Activated CD8-positive, alpha-beta memory T cell treated with anti-CD3 and anti-CD28 coated beads, Interleukin-2, amount 10 ng/mL, durations not matched to agents 7 days and 5 days (primary cell): ENCODE data around the gene NCAM2. TPM values are rescaled to one million over a fixed set of nuclear protein-coding genes. Genes with fewer than 3 reads are reported as not detected.
A peak's percentile ranks its signal among the peaks of the same experiment; 100 is the strongest.

Experiments used
- ATAC-seq: fragments of 150-1000 bp; cut with Tn5 transposase; one replicate; pipeline ENCODE4 v1.10.0; 2021; ENCODE audit warnings: moderate library complexity
- CTCF ChIA-PET: fragments of 350-600 bp; sonication (Branson Sonifier 250); formaldehyde crosslinking; loops from one replicate; lab custom pipeline; 2021; ENCODE audit warnings: antibody characterized with exemption; lab: Charles Lee
- DNase-seq: peaks from one replicate; pipeline ENCODE4 v3.0.0-alpha.2; 2020
- H3K27ac Mint-ChIP-seq: one replicate; pipeline ENCODE4 v1.8.0; 2021; ENCODE audit warnings: mild to moderate bottlenecking, mixed read lengths
- H3K27me3 Mint-ChIP-seq: one replicate; pipeline ENCODE4 v1.8.0; 2021; ENCODE audit warnings: mixed read lengths
- H3K36me3 Mint-ChIP-seq: one replicate; pipeline ENCODE4 v1.8.0; 2021; ENCODE audit warnings: mild to moderate bottlenecking, mixed read lengths
- H3K4me1 Mint-ChIP-seq: one replicate; pipeline ENCODE4 v1.8.0; 2021; ENCODE audit warnings: mixed read lengths
- H3K4me3 Mint-ChIP-seq: one replicate; pipeline ENCODE4 v1.8.0; 2021; ENCODE audit warnings: mild to moderate bottlenecking, moderate library complexity, mixed read lengths
- H3K9me3 Mint-ChIP-seq: one replicate; pipeline ENCODE4 v1.8.0; 2022; ENCODE audit warnings: low read depth, mixed read lengths
- total RNA-seq, 2 experiments: library from RNA; stranded (reverse); gene quantifications; one replicate each; pipeline ENCODE4 v1.2.3, GENCODE V29; 2021

NCAM2 gene
- total RNA-seq, 2 experiments from 2014 or later, result not detected

DNA sequence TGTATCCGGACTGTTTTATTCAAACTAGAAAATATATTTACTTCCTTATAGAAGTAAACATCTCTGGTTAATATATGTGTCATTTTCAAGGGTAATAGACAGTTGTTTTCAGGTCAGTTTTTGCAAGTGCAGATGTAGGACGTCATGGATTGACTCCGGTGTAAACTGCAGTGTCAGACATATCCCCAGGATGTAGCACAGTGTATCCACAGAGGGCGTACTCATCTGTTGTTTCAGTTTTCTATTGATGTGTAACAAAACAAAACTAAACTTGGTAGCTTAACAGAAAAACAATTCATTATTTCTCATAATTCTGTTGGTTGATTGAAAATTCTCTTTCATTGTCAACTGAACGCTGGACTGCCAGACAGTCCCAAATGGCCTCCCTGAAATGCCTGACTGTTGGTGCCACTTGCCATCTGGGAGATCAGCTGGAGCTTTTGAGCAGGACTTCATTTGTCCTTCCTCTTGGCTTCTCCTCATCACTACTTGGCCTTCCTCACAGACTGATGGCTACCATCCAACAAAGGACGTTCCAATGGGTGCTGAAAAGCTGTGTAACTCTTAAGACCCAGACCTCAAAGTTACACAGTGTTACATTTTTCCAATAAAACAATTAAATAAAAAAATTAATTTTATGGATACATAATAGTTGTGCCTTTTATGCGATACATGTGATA lies 181.6 kb downstream of the NCAM2 start:
- peaks cover 10% of the 10 kb centered on the region for H3K4me1 Mint-ChIP-seq
- CTCF ChIA-PET, result no interaction called here
- no peak for ATAC-seq
- no peaks in the 10 kb centered on the region for H3K27me3 Mint-ChIP-seq
- H3K27ac Mint-ChIP-seq, result no peak overlapping the region
- H3K9me3 Mint-ChIP-seq, result no peaks in the 10 kb centered on the region
- H3K36me3 Mint-ChIP-seq, result no peaks in the 10 kb centered on the region
- DNase-seq, result no peak
- no peak overlapping the region for H3K4me3 Mint-ChIP-seq

DNA sequence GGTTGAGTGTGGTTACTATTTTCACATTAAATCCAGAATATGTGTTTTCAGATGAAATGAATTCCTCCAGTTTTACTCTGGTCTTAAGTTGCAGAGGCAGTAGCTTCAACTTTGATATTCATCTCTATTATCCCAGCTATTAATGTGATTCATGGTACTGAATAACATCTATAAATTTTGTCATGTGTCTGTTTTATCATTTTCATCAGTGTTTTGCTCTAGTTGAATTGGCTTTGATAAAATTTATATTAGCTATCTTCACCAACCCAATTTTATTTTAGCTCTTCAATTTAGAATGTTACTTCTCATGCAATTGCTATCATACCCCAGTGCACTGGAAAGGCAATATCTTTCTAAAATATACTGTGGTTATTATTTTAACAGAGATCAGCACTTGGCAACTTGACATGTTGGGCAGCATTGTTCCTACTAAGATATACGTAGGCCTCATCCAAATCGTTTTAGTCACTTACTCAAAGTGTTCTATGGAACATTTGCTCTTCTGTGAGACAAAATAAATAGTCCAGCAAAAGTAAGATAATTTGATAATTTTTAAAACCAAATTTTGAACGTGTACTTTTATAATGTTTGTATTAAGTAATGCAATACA lies 184.3 kb downstream of the NCAM2 start:
- Mint-ChIP-seq H3K36me3 (no peaks in the 10 kb centered on the region), H3K4me1 (peaks cover 2% of the 10 kb centered on the region), H3K4me3 (no peak overlapping the region), H3K9me3 (no peaks in the 10 kb centered on the region), H3K27me3 (no peaks in the 10 kb centered on the region), H3K27ac (no peak overlapping the region)
- DNase-seq, result no peak
- no peak for ATAC-seq
- CTCF ChIA-PET, result no interaction called here

GRCh38 chr21:21183092-21183491 lies 184.9 kb downstream of the NCAM2 start:
- H3K9me3 Mint-ChIP-seq, result no peaks in the 10 kb centered on the region
- H3K27me3 Mint-ChIP-seq, result no peaks in the 10 kb centered on the region
- ATAC-seq (no peak), DNase-seq (no peak)
- peaks cover 2% of the 10 kb centered on the region for H3K4me1 Mint-ChIP-seq
- H3K27ac Mint-ChIP-seq, result no peak overlapping the region
- H3K4me3 Mint-ChIP-seq, result no peak overlapping the region
- CTCF ChIA-PET, result no interaction called here
- no peaks in the 10 kb centered on the region for H3K36me3 Mint-ChIP-seq

DNA sequence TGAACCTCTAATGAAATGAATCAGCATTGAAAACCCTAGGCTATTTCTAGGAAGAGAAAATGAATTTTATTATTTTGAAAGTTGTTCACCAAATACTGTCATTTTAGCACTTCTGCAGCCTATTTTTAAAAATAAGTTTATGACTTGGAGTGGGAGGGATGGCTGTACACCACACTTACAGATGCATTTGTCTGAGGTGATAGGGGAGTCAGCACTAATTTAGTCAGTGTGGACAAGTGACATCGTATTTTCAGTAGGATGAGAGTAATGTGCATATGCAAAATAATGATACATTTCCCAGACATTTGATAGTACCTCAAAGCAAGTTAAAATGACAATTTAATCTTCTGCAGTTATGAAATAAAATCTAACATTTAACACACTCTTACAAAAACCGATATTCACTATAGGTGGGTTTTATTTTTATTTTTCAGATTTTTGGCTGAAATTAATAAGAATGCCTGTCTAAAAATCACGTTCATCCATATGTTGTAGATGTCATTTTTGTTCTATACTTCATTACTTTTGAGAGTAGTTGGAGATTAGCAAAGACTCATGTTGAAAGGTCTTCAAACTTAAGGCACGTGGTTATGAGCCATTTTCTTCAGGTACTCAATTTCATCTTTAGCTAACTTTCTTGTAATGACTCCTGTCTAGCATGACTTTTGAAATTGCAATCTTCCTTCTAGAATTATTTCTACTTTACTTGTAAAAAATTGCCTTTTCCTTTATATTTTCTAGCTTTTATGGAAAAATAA lies 186.7 kb downstream of the NCAM2 start:
- H3K27me3 Mint-ChIP-seq, result no peaks in the 10 kb centered on the region
- H3K27ac Mint-ChIP-seq, result no peak overlapping the region
- H3K9me3 Mint-ChIP-seq, result no peaks in the 10 kb centered on the region
- H3K36me3 Mint-ChIP-seq, result no peaks in the 10 kb centered on the region
- no peak for DNase-seq
- ATAC-seq, result no peak
- no peak overlapping the region for H3K4me3 Mint-ChIP-seq
- CTCF ChIA-PET, result no interaction called here
- H3K4me1 Mint-ChIP-seq, result peaks cover 2% of the 10 kb centered on the region

DNA sequence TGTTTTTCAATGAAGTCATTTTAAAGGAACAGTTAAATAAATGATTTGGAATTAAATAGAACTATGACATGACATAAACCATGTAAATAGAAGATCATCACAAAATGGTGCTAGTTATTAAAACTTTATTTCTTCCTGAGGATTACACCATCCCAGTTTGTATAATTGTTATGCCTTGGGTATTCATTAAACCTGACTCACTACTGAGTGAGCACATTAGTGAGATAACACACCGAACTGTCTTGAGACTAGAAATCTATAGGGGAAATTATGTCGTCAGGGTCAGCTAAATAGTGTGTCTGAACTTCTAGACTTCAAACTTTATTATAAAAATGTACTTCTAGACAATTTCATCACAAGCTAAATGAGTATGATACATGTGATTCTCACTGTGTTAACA lies 189.4 kb downstream of the NCAM2 start:
- no peaks in the 10 kb centered on the region for H3K36me3 Mint-ChIP-seq
- DNase-seq, result no peak
- H3K9me3 Mint-ChIP-seq, result peaks cover 7% of the 10 kb centered on the region
- H3K4me1 Mint-ChIP-seq, result peaks cover 4% of the 10 kb centered on the region
- H3K27me3 Mint-ChIP-seq, result no peaks in the 10 kb centered on the region
- CTCF ChIA-PET, result no interaction called here
- no peak overlapping the region for H3K27ac Mint-ChIP-seq
- no peak for ATAC-seq
- no peak overlapping the region for H3K4me3 Mint-ChIP-seq

GRCh38 chr21:21188513-21189195 lies 190.4 kb downstream of the NCAM2 start:
- Mint-ChIP-seq H3K36me3 (no peaks in the 10 kb centered on the region), H3K9me3 (peaks cover 7% of the 10 kb centered on the region), H3K27ac (no peak overlapping the region), H3K4me3 (no peak overlapping the region), H3K27me3 (no peaks in the 10 kb centered on the region), H3K4me1 (peaks cover 6% of the 10 kb centered on the region)
- CTCF ChIA-PET, result no interaction called here
- DNase-seq (no peak), ATAC-seq (no peak)

DNA sequence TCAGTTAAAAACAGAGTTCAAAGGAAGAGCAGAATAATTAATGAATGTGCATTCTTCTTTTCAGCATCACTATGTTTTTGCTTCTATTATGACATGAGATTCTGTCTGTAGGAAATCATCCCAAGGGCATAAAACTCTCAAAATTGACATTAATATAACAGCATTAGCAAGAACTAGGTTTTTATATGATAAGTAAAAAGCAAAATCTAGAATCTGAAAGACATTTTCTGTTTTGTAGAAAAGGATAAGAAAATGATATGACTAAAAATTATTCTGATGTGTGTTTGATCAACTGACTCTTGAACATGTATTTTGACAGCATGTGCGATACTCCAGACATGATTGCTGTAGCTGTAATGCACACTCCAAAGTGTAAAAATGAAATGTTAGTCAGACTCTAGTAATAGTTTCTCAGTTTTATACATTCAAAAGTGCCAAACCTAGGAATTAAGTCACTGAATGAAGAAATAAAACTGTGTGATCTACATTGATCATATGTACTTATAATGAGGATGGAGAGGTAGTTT lies 197.3 kb downstream of the NCAM2 start:
- Mint-ChIP-seq H3K36me3 (no peaks in the 10 kb centered on the region), H3K9me3 (peaks cover 12% of the 10 kb centered on the region), H3K4me3 (no peak overlapping the region), H3K27ac (no peak overlapping the region), H3K27me3 (no peaks in the 10 kb centered on the region), H3K4me1 (peaks cover 22% of the 10 kb centered on the region)
- CTCF ChIA-PET, result no interaction called here
- ATAC-seq (no peak), DNase-seq (no peak)

GRCh38 chr21:21196087-21196486 lies 197.9 kb downstream of the NCAM2 start:
- no peak overlapping the region for H3K4me3 Mint-ChIP-seq
- H3K27me3 Mint-ChIP-seq, result no peaks in the 10 kb centered on the region
- ATAC-seq (no peak), DNase-seq (no peak)
- no peak overlapping the region for H3K27ac Mint-ChIP-seq
- H3K9me3 Mint-ChIP-seq, result peaks cover 12% of the 10 kb centered on the region
- no peaks in the 10 kb centered on the region for H3K36me3 Mint-ChIP-seq
- CTCF ChIA-PET, result no interaction called here
- peaks cover 22% of the 10 kb centered on the region for H3K4me1 Mint-ChIP-seq

DNA sequence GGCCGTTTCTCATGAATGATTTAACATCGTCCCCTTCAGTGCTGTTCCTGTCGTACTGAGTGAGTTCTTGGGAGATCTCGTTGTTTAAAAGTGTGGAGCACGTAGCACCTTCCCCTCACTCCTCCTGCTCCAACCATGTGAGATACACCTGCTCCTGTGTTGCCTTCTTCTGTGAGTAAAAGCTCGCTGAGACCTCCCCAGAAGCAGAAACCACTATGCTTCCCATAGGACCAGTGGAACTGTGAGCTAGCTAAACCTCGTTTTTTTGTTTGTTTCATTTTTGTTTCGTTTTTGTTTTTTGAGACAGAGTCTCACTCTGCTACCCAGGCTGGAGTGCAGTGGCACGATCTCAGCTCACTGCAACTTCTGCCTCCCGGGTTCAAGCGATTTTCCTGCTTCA lies 198.6 kb downstream of the NCAM2 start:
- CTCF ChIA-PET, result no interaction called here
- H3K27ac Mint-ChIP-seq, result no peak overlapping the region
- no peak for ATAC-seq

GRCh38 chr21:21199342-21200102 lies 201.3 kb downstream of the NCAM2 start:
- Mint-ChIP-seq H3K27ac (peak overlapping the region; percentile 84), H3K4me3 (no peak overlapping the region), H3K36me3 (no peaks in the 10 kb centered on the region), H3K9me3 (peaks cover 5% of the 10 kb centered on the region), H3K27me3 (no peaks in the 10 kb centered on the region), H3K4me1 (peaks cover 24% of the 10 kb centered on the region)
- CTCF ChIA-PET, result no interaction called here
- DNase-seq, result no peak
- ATAC-seq, result no peak

More for the DNA sequence above, 198.6 kb downstream of the NCAM2 start:
- Mint-ChIP-seq H3K9me3 (peaks cover 9% of the 10 kb centered on the region), H3K4me3 (no peak overlapping the region), H3K4me1 (peaks cover 28% of the 10 kb centered on the region), H3K27me3 (no peaks in the 10 kb centered on the region), H3K36me3 (no peaks in the 10 kb centered on the region)
- no peak for DNase-seq

- Mint-ChIP-seq H3K27me3 (no peaks in the 10 kb centered on the region), H3K4me1 (peaks cover 24% of the 10 kb centered on the region), H3K9me3 (peaks cover 5% of the 10 kb centered on the region), H3K4me3 (no peak overlapping the region), H3K36me3 (no peaks in the 10 kb centered on the region), H3K27ac (peak overlapping the region; percentile 84)
- CTCF ChIA-PET, result no interaction called here
- DNase-seq (peak; percentile 70), ATAC-seq (peak; percentile 63)
These were observed 202.1 kb downstream of the NCAM2 start for GRCh38 chr21:21200103-21200938.

DNA sequence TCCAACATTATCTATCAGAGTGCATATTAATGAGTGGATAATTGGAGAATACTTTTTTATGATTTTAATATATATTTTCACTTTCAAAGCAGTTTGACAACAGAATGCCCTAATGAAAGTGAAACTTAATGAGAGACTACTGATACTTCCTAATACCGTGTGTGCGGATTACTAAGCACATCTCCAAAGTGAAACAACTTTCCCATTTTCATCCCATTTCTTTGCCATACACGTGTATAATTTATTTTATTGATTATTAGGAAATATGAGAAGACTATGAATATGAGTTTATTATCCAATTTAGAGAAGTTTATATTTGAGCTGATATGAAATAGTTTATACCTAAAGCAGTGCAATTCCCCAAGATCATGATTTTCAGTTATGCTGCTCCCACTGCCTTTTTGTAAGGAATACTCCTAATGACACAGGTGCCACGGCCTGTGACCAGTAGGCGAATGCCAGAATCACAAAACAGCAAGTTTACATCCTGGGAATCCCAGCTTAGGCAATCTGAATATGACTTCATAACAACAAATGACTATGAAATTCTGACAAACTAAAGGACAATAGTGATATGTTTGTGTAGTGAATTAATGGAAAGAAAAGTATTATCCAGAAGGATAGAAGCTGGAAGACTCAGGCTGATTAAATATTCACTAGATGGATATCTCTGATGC lies 202.9 kb downstream of the NCAM2 start:
- H3K9me3 Mint-ChIP-seq, result peaks cover 5% of the 10 kb centered on the region
- ATAC-seq (no peak), DNase-seq (no peak)
- H3K4me1 Mint-ChIP-seq, result peaks cover 24% of the 10 kb centered on the region
- no peaks in the 10 kb centered on the region for H3K36me3 Mint-ChIP-seq
- no peak overlapping the region for H3K4me3 Mint-ChIP-seq
- H3K27me3 Mint-ChIP-seq, result no peaks in the 10 kb centered on the region
- H3K27ac Mint-ChIP-seq, result peak overlapping the region; percentile 84
- CTCF ChIA-PET, result no interaction called here
